ENCODE data around the gene ZNF485.

- no peak for TF ChIP-seq CTCF (IDR thresholded peaks at IDR 0.05)
- no peak for TF ChIP-seq POLR2A (IDR thresholded peaks at IDR 0.05)
Measured at GRCh38 chr10:43596546-43596945, 9.7 kb upstream of the ZNF485 start.
